Neural progenitor cell (in vitro differentiated cells): ENCODE results near the gene ZBTB12. TPM values are rescaled to one million over a fixed set of nuclear protein-coding genes. Genes with fewer than 3 reads are reported as not detected.

Experiments
- DNase-seq: peaks from one replicate; pipeline ENCODE4 v3.0.0-alpha.2; 2016; ENCODE audit warnings: low spot score
- H2AFZ ChIP-seq: fragments of 200-600 bp; sonication (generic); replicated peaks from 2 replicates; pipeline ENCODE4 v1.6.1; 2016; ENCODE audit warnings: antibody characterized with exemption
- H3F3A ChIP-seq: fragments of 200-600 bp; sonication (generic); 2 replicates; pipeline ENCODE4 v1.6.1; 2016; ENCODE audit warnings: antibody characterized with exemption, low read depth
- H3K27ac ChIP-seq: fragments of 200-600 bp; sonication (generic); 2 replicates; pipeline ENCODE4 v1.5.1; 2016; ENCODE audit warnings: mild to moderate bottlenecking
- H3K27me3 ChIP-seq: fragments of 200-600 bp; sonication (generic); 2 replicates; pipeline ENCODE4 v1.6.1; 2016; ENCODE audit warnings: mild to moderate bottlenecking, moderate library complexity
- H3K36me3 ChIP-seq: fragments of 200-600 bp; sonication (generic); 2 replicates; pipeline ENCODE4 v1.5.1; 2016
- H3K4me1 ChIP-seq: fragments of 200-600 bp; sonication (generic); 2 replicates; pipeline ENCODE4 v1.6.1; 2016; ENCODE audit warnings: mixed run types
- H3K4me2 ChIP-seq: fragments of 200-600 bp; sonication (generic); 2 replicates; pipeline ENCODE4 v1.6.1; 2016
- H3K4me3 ChIP-seq: fragments of 200-600 bp; sonication (generic); 2 replicates; pipeline ENCODE4 v1.5.1; 2016
- H3K79me2 ChIP-seq: fragments of 200-600 bp; sonication (generic); 2 replicates; pipeline ENCODE4 v1.6.1; 2016; ENCODE audit warnings: low read depth
- H3K9ac ChIP-seq: fragments of 200-600 bp; sonication (generic); 2 replicates; pipeline ENCODE4 v1.6.1; 2016
- H3K9me3 ChIP-seq: fragments of 200-600 bp; sonication (generic); 2 replicates; pipeline ENCODE4 v1.5.1; 2016; ENCODE audit warnings: low read depth
- H4K20me1 ChIP-seq: fragments of 200-600 bp; sonication (generic); 2 replicates; pipeline ENCODE4 v1.6.1; 2016; ENCODE audit warnings: low read depth
- H3K27ac Mint-ChIP-seq: 3 replicates; pipeline ENCODE4 v1.8.0; 2021; ENCODE audit warnings: mixed read lengths
- H3K27me3 Mint-ChIP-seq: 2 replicates; pipeline ENCODE4 v1.8.0; 2022; ENCODE audit warnings: low read depth, mild to moderate bottlenecking, inconsistent platforms, moderate library complexity, mixed read lengths; ENCODE audit not compliant: insufficient read depth
- H3K36me3 Mint-ChIP-seq: 3 replicates; pipeline ENCODE4 v1.8.0; 2021; ENCODE audit warnings: mixed read lengths
- H3K4me1 Mint-ChIP-seq: 3 replicates; pipeline ENCODE4 v1.8.0; 2021; ENCODE audit warnings: mixed read lengths
- H3K4me3 Mint-ChIP-seq: 3 replicates; pipeline ENCODE4 v1.8.0; 2021; ENCODE audit warnings: mild to moderate bottlenecking, moderate library complexity, mixed read lengths
- H3K9me3 Mint-ChIP-seq: 3 replicates; pipeline ENCODE4 v1.8.0; 2020; ENCODE audit warnings: mixed read lengths
- CTCF ChIP-seq: fragments of 200-600 bp; sonication (generic); IDR thresholded peaks from 2 replicates; pipeline ENCODE4 v1.5.1; 2017; ENCODE audit warnings: antibody characterized with exemption, mild to moderate bottlenecking
- EZH2 ChIP-seq: fragments of 200-600 bp; sonication (generic); IDR thresholded peaks from 2 replicates; pipeline ENCODE4 v1.6.1; 2017; ENCODE audit warnings: antibody characterized with exemption, mild to moderate bottlenecking, moderate library complexity
- EZH2phosphoT487 ChIP-seq: fragments of 200-600 bp; sonication (generic); IDR thresholded peaks from 2 replicates; pipeline ENCODE4 v1.6.1; 2017; ENCODE audit warnings: antibody characterized with exemption
- total RNA-seq: library from RNA; depleted of rRNA; stranded (reverse); fragments of >200 nt; gene quantifications from 2 replicates; pipeline ENCODE4 v1.2.3, GENCODE V29; 2015; ENCODE audit warnings: low replicate concordance

ZBTB12 gene
- total RNA-seq, 1 donor from 2014 or later, result 8.4 TPM

GRCh38 chr6:31922942-31923341, 21.1 kb upstream of the ZBTB12 start:
- Histone ChIP-seq H3K27me3 (no peaks in the 10 kb centered on the region), H3K79me2 (no peaks in the 10 kb centered on the region), H3K4me3 (no peak overlapping the region), H4K20me1 (no peaks in the 10 kb centered on the region), H3K36me3 (no peaks in the 10 kb centered on the region), H3K4me1 (no peaks in the 10 kb centered on the region), H2AFZ (no peak overlapping the region), H3K9me3 (no peaks in the 10 kb centered on the region), H3K4me2 (no peak overlapping the region), H3K9ac (no peak overlapping the region), H3F3A (no peaks in the 10 kb centered on the region), H3K27ac (no peak overlapping the region)
- TF ChIP-seq CTCF (peak; percentile 36), EZH2phosphoT487 (no peak)
- Mint-ChIP-seq H3K4me1 (no peaks in the 10 kb centered on the region), H3K9me3 (no peaks in the 10 kb centered on the region), H3K27me3 (peaks cover 7% of the 10 kb centered on the region), H3K27ac (no peak overlapping the region), H3K36me3 (no peaks in the 10 kb centered on the region), H3K4me3 (no peak overlapping the region)
- peak; percentile 39 for DNase-seq

GRCh38 chr6:31920811-31921210, 18.9 kb upstream of the ZBTB12 start:
- H3K4me1 Mint-ChIP-seq, result peaks cover 2% of the 10 kb centered on the region
- H3K36me3 Mint-ChIP-seq, result no peaks in the 10 kb centered on the region
- no peaks in the 10 kb centered on the region for H3K36me3 ChIP-seq

GRCh38 chr6:31919624-31920303, 17.9 kb upstream of the ZBTB12 start:
- Mint-ChIP-seq H3K9me3 (no peaks in the 10 kb centered on the region), H3K27me3 (peaks cover 3% of the 10 kb centered on the region), H3K4me1 (peaks cover 2% of the 10 kb centered on the region), H3K4me3 (no peak overlapping the region), H3K36me3 (no peaks in the 10 kb centered on the region), H3K27ac (no peak overlapping the region)
- Histone ChIP-seq H3K4me2 (no peak overlapping the region), H3K4me3 (no peak overlapping the region), H3F3A (no peaks in the 10 kb centered on the region), H3K9me3 (no peaks in the 10 kb centered on the region), H3K4me1 (no peaks in the 10 kb centered on the region), H2AFZ (no peak overlapping the region), H4K20me1 (no peaks in the 10 kb centered on the region), H3K36me3 (no peaks in the 10 kb centered on the region), H3K27ac (no peak overlapping the region), H3K79me2 (no peaks in the 10 kb centered on the region), H3K9ac (no peak overlapping the region), H3K27me3 (no peaks in the 10 kb centered on the region)
- no peak for DNase-seq
- TF ChIP-seq EZH2phosphoT487 (no peak), CTCF (no peak), EZH2 (no peak)

More at GRCh38 chr6:31920811-31921210, 18.9 kb upstream of the ZBTB12 start:
- DNase-seq, result no peak
- H3K9me3 ChIP-seq, result no peaks in the 10 kb centered on the region
- Mint-ChIP-seq H3K27me3 (peaks cover 4% of the 10 kb centered on the region), H3K4me3 (no peak overlapping the region), H3K9me3 (no peaks in the 10 kb centered on the region), H3K27ac (no peak overlapping the region)
- no peak overlapping the region for H3K4me3 ChIP-seq
- H3K27ac ChIP-seq, result no peak overlapping the region
- no peak overlapping the region for H2AFZ ChIP-seq
- no peaks in the 10 kb centered on the region for H3K79me2 ChIP-seq
- no peak overlapping the region for H3K4me2 ChIP-seq
- H3F3A ChIP-seq, result no peaks in the 10 kb centered on the region
- TF ChIP-seq CTCF (no peak), EZH2 (no peak), EZH2phosphoT487 (no peak)
- no peaks in the 10 kb centered on the region for H3K4me1 ChIP-seq
- H3K27me3 ChIP-seq, result no peaks in the 10 kb centered on the region
- H3K9ac ChIP-seq, result no peak overlapping the region
- H4K20me1 ChIP-seq, result no peaks in the 10 kb centered on the region
